Chondrocyte (in vitro differentiated cells): ENCODE data around the gene PRKCA. TPM values are rescaled to one million over a fixed set of nuclear protein-coding genes. Genes with fewer than 3 reads are reported as not detected.

Experiments
- DNase-seq: peaks from one replicate; pipeline ENCODE4 v3.0.0; 2021; ENCODE audit warnings: mixed read lengths, low spot score
- H3K27ac Mint-ChIP-seq: one replicate; pipeline ENCODE4 v1.8.0; 2021; ENCODE audit warnings: mild to moderate bottlenecking, moderate library complexity, mixed read lengths; ENCODE audit not compliant: unreplicated experiment
- H3K27me3 Mint-ChIP-seq: 2 replicates; pipeline ENCODE4 v1.8.0; 2021; ENCODE audit warnings: low read depth, mixed read lengths
- H3K36me3 Mint-ChIP-seq: 2 replicates; pipeline ENCODE4 v1.8.0; 2021; ENCODE audit warnings: low read depth, mixed read lengths
- H3K4me1 Mint-ChIP-seq: 2 replicates; pipeline ENCODE4 v1.8.0; 2021; ENCODE audit warnings: low read depth, mild to moderate bottlenecking, mixed read lengths
- H3K4me3 Mint-ChIP-seq: one replicate; pipeline ENCODE4 v1.8.0; 2021; ENCODE audit warnings: mild to moderate bottlenecking, moderate library complexity, mixed read lengths; ENCODE audit not compliant: unreplicated experiment
- H3K9me3 Mint-ChIP-seq: 2 replicates; pipeline ENCODE4 v1.8.0; 2021; ENCODE audit warnings: low read depth, mixed read lengths
- total RNA-seq: library from RNA; stranded (reverse); gene quantifications from 3 replicates; pipeline ENCODE4 v1.2.1, GENCODE V29; 2021
- TF ChIP-seq, protein P1 (sequence below): fragments of 200-600 bp; sonication (generic); IDR thresholded peaks from 2 replicates; pipeline ENCODE4 v1.5.0; 2021; ENCODE audit warnings: antibody characterized with exemption, mild to moderate bottlenecking, moderate library complexity

PRKCA gene
- total RNA-seq, 1 donor from 2014 or later: 51.5 TPM

DNA sequence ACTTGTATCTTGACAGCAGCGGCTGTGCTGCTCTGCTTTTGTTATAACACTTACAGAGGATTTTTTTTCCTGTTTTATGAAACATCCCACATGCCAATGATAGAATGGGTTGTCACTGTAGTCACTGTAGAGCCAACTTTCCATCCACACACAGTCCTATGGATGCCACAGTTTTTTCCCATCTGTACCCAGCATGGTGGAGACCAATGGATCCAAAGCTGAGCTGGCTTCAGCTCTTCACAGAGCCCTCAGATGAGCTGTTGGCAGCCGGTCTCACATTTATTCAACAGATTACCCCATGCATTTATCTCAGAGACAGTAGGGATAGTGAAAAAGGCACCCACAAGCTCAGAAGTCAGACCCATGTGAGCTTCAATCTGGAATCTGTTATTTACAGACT, 441.1 kb downstream of the PRKCA start:
- TF ChIP-seq, protein P1, sequence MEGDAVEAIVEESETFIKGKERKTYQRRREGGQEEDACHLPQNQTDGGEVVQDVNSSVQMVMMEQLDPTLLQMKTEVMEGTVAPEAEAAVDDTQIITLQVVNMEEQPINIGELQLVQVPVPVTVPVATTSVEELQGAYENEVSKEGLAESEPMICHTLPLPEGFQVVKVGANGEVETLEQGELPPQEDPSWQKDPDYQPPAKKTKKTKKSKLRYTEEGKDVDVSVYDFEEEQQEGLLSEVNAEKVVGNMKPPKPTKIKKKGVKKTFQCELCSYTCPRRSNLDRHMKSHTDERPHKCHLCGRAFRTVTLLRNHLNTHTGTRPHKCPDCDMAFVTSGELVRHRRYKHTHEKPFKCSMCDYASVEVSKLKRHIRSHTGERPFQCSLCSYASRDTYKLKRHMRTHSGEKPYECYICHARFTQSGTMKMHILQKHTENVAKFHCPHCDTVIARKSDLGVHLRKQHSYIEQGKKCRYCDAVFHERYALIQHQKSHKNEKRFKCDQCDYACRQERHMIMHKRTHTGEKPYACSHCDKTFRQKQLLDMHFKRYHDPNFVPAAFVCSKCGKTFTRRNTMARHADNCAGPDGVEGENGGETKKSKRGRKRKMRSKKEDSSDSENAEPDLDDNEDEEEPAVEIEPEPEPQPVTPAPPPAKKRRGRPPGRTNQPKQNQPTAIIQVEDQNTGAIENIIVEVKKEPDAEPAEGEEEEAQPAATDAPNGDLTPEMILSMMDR: no peak
- no peak for DNase-seq
- H3K36me3 Mint-ChIP-seq: peaks cover 17% of the 10 kb centered on the region
- H3K9me3 Mint-ChIP-seq: no peaks in the 10 kb centered on the region
- H3K4me3 Mint-ChIP-seq: no peak overlapping the region
- H3K27me3 Mint-ChIP-seq: no peaks in the 10 kb centered on the region
- peaks cover 3% of the 10 kb centered on the region for H3K4me1 Mint-ChIP-seq
- H3K27ac Mint-ChIP-seq: no peak overlapping the region

DNA sequence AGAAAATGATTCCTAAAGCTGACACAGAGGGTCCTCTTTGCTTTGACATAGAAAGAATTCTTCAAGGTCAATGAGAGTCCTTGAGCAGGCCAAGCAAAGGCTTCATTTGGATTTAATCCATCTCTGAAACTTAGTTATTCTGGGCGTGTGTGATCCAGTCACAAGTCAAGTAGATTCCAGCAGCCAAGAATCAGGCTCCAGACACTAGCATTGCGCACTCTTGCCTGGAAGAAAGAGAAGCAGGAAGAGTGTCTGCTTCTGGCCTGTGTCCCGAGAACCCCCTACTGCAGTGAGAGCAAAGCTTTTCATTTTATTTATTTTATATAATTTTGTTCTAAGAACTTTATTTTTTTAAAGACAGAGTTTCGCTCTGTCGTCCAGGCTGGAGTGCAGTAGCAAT, 444.3 kb downstream of the PRKCA start:
- Mint-ChIP-seq H3K27me3 (no peaks in the 10 kb centered on the region), H3K27ac (no peak overlapping the region), H3K4me3 (no peak overlapping the region), H3K9me3 (no peaks in the 10 kb centered on the region), H3K4me1 (peaks cover 4% of the 10 kb centered on the region), H3K36me3 (peaks cover 18% of the 10 kb centered on the region)
- DNase-seq: no peak
- TF ChIP-seq, protein P1: no peak

DNA sequence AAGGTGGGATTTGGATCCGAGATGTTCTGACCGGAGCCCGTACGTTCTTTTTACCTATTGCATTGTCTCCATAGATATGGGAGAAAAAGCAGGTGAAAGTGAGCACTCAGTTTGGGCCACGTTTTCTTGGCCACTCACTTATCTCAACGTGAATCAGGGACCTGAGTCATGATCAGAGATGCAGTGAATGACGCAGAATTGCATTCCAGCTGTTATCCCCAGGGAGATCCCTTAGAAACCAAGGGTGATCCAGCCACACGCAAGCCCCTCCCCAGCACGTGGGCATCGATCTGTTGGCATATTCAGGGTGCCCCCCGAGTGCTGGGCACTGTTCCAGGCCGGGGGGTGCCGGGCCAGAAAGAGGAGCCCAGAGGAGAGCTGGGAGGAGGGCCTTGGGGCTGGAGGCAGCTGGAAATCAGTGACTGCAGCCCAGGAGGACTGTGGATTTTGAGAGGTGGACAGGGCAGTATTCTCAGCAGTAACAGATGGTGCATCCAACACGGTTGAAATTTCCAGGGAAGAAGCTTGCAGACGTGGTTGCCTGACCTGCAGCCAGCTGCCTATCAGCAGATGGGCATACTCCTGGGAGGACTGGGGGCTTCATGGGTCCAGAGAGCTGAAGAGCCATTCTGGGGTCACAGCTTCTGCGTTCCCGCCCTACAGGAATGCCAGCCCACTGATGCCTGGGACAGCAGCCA, 445.3 kb downstream of the PRKCA start:
- H3K4me1 Mint-ChIP-seq: peaks cover 4% of the 10 kb centered on the region
- no peak for DNase-seq
- TF ChIP-seq, protein P1: no peak
- peaks cover 15% of the 10 kb centered on the region for H3K36me3 Mint-ChIP-seq
- H3K27me3 Mint-ChIP-seq: no peaks in the 10 kb centered on the region
- no peak overlapping the region for H3K27ac Mint-ChIP-seq
- no peaks in the 10 kb centered on the region for H3K9me3 Mint-ChIP-seq
- H3K4me3 Mint-ChIP-seq: no peak overlapping the region

DNA sequence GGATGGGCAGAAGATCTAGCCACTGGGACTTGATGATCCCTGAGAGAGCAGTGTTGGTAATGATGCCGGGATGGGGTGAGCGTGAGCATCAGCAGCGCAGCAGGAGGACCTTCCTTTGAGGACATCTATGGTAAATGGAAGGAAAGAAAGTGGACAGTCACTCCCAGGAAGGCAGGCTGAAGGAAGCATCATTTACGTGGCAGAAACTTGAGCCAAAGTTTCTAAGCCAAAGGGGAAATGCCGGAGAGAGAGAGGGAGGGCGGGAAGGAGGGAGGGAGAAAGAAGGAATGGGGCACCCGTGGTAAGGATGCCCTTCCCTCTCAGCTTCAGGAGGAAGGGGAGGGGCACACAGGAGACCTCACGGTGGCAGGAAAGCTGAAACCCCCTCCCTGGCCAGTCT, 446.2 kb downstream of the PRKCA start:
- H3K27me3 Mint-ChIP-seq: no peaks in the 10 kb centered on the region
- no peak for DNase-seq
- TF ChIP-seq, protein P1: no peak
- H3K4me1 Mint-ChIP-seq: peaks cover 4% of the 10 kb centered on the region
- H3K9me3 Mint-ChIP-seq: no peaks in the 10 kb centered on the region
- no peak overlapping the region for H3K4me3 Mint-ChIP-seq
- no peak overlapping the region for H3K27ac Mint-ChIP-seq
- peaks cover 12% of the 10 kb centered on the region for H3K36me3 Mint-ChIP-seq

DNA sequence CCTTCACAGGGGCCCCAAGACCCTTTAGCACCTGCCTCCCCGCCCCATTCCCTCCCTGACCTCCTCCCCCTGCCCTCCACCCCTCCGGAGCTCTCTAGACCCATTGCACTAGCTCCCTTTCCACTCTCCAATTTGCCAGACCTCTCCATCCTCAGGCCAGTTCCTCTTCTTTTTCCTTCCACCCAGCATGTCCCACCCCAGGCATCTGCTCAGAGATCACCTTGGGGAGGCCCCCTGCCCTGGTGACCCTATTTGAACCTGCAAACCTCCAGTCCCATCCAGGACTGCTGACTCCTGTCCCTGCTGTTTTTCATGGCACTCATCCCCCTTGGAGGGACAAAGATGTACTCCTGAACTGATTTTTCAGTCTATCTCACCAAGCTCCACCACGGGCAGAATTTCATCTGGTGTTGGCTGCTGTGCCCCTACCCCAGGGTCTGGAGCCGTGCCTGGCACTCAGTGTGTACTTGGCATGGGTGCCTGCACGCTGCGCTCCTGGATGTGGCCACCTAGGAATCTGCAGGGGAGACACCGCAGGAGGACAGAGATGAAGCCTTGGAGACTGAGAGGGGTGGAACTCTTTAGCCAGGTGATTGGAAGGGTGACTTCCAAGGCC, 446.9 kb downstream of the PRKCA start:
- peaks cover 9% of the 10 kb centered on the region for H3K36me3 Mint-ChIP-seq
- DNase-seq: no peak
- H3K4me1 Mint-ChIP-seq: peaks cover 4% of the 10 kb centered on the region
- H3K27me3 Mint-ChIP-seq: no peaks in the 10 kb centered on the region
- no peaks in the 10 kb centered on the region for H3K9me3 Mint-ChIP-seq
- TF ChIP-seq, protein P1: no peak
- H3K4me3 Mint-ChIP-seq: no peak overlapping the region
- no peak overlapping the region for H3K27ac Mint-ChIP-seq
